HUDEP-2 (cell line): ENCODE results near the gene VSIG10.
A peak's percentile ranks its signal among the peaks of the same experiment; 100 is the strongest.
"Not testable (repeated sequence)": the region's sequence is repeated elsewhere in the genome, so short reads cannot be mapped to it uniquely, and the experiment has no call there.

ENCODE experiments used
- DNase-seq, 76 experiments: peaks; one replicate each; lab custom pipeline; 2025; ENCODE audit not compliant: unreplicated experiment in 76 of 76; lab: John Stamatoyannopoulos, UW

VSIG10 gene

GRCh38 chr12:118035190-118036041, 68.4 kb downstream of the VSIG10 start:
- DNase-seq = no peak

GRCh38 chr12:118034429-118035189, 69.2 kb downstream of the VSIG10 start:
- DNase-seq = peak in 3 of 76 experiments; percentile 5 to 10 (median 7)

GRCh38 chr12:118033902-118034301, 69.9 kb downstream of the VSIG10 start:
- no peak for DNase-seq

DNA sequence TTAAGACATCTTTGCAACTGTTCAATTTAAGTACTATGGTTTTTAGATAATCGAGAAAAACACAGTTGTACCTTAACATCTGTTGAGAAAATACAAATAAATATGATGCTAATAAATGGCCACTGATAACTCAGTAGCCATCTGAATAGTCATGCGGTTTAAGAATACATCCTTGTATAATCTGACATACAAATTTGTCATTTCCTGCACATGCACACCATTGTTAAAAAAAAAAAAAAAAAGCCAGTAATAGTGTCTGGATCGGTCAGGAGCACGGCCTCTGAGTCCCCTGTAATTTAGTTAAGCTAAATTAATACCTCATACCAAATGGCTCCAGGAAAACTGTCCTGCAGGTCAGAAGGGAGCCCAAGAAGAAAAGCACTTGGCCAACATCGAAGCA, 70.5 kb downstream of the VSIG10 start:
- DNase-seq = no peak

GRCh38 chr12:118032188-118032587, 71.6 kb downstream of the VSIG10 start:
- DNase-seq = no peak

DNA sequence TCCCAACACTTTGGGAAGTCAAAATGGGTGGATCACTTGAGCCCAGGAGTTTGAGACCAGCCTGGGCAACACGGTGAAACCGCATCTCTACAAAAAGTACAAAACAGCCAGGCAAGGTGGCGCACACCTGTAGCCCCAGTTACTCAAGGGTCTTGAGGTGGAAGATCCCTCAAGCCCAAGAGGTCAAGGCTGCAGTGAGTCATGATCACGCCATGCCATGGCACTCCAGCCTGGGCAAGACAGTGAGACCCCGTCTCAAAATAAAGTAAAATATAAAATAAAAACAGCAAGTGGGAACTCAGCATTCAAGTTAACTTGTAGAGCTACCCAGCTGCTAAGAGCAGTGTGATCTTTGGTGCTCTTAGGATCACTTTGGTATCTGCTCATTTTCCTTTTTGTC, 74.6 kb downstream of the VSIG10 start:
- DNase-seq = no peak

DNA sequence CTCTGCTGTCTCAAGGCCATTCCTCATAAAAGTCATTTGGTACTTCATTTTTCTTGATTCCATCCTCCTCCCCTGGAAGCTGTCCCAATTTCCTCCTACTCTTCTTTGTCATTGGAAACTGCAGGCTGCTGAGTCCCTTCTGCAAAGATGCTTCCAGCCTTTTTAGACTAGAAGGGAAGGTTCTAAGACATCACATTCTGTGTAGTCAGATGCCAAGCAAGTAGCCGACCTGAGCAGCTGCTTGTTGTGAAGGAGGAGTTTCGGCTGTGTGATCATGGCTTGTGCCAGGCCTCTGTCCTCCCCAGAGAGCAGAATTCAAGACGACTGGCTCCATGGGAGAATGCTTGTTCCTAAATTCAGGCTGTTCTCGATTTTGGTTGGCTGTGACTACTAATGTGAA, 78.6 kb downstream of the VSIG10 start:
- DNase-seq = no peak

GRCh38 chr12:118023301-118023860, 80.4 kb downstream of the VSIG10 start:
- DNase-seq = no peak

- no peak for DNase-seq
Measured at GRCh38 chr12:118022728-118023109, 81.1 kb downstream of the VSIG10 start.

- not testable (repeated sequence) for DNase-seq
Measured at GRCh38 chr12:118022097-118022727, 81.6 kb downstream of the VSIG10 start.

GRCh38 chr12:118020036-118020435, 83.8 kb downstream of the VSIG10 start:
- DNase-seq = no peak

DNA sequence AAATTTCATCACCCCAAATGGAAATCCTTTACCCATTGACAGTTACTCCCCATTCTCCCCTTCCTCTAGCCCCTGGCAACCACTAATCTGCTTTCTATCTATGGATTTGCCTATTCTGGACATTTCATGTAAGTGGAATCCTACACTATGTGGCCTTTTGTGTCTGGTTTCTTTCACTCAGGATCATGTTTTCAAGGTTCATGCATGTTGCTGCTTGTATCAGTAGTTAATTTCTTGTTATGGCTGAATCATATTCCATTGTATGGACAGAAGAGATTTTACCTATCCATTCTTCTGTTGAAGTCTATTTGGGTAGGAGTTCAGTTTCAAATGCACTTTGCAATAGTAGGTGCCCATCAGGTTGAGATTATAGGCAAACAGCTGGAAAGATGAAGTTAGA, 85.9 kb downstream of the VSIG10 start:
- DNase-seq = no peak

- DNase-seq = peak in 75 of 76 experiments; percentile 21 to 97 (median 94)
Measured at GRCh38 chr12:118016424-118017264, 87.2 kb downstream of the VSIG10 start, which contains the start of gene RFC5. RFC5 (plus strand) TSS chr12:118016703; CDS start chr12:118016828, 125 bp downstream.

- no peak for DNase-seq
Measured at GRCh38 chr12:118015944-118016343, 87.9 kb downstream of the VSIG10 start.

GRCh38 chr12:118015306-118015705, 88.5 kb downstream of the VSIG10 start:
- no peak for DNase-seq
